Measurements from ENCODE around the gene SEC11A.
"Not testable (repeated sequence)": the region's sequence is repeated elsewhere in the genome, so short reads cannot be mapped to it uniquely, and the experiment has no call there.

DNA sequence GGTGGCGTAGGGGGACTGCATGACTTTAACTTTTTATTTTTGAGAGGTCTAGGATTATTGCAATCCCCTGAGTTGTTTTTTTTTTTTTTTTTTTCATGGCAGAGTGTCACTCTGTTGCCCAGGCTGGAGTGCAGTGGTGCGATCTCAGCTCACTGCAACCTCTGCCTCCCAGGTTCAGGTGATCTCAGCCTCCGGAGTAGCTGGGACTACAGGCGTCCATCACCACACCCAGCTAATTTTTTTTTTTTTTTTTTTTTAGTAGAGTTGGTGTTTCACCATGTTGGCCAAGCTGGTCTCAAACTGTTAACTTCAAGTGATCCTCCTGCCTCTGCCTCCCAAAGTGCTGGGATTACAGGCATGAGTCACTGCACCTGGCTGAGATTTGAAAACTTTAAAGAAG is 39.0 kb upstream of the SEC11A start:
- not testable (repeated sequence) for TF ChIP-seq EZH2 (IDR thresholded peaks at IDR 0.05; ENCODE audit: borderline replicate concordance); EZH2phosphoT487 (IDR thresholded peaks at IDR 0.05; ENCODE audit: low read depth, severe bottlenecking, unreplicated experiment)
- TF ChIP-seq, protein P1, sequence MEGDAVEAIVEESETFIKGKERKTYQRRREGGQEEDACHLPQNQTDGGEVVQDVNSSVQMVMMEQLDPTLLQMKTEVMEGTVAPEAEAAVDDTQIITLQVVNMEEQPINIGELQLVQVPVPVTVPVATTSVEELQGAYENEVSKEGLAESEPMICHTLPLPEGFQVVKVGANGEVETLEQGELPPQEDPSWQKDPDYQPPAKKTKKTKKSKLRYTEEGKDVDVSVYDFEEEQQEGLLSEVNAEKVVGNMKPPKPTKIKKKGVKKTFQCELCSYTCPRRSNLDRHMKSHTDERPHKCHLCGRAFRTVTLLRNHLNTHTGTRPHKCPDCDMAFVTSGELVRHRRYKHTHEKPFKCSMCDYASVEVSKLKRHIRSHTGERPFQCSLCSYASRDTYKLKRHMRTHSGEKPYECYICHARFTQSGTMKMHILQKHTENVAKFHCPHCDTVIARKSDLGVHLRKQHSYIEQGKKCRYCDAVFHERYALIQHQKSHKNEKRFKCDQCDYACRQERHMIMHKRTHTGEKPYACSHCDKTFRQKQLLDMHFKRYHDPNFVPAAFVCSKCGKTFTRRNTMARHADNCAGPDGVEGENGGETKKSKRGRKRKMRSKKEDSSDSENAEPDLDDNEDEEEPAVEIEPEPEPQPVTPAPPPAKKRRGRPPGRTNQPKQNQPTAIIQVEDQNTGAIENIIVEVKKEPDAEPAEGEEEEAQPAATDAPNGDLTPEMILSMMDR (IDR thresholded peaks at IDR 0.05; ENCODE audit: poor library complexity), result not testable (repeated sequence)

Measured in hepatocyte (in vitro differentiated cells).